NCI-H82 treated with DMSO at 0.1 percent for 48 hours (cell line): Measurements from ENCODE around the gene GNLY.

Source experiments
- DNase-seq: peaks from one replicate; lab custom pipeline; 2025; ENCODE audit not compliant: unreplicated experiment; lab: John Stamatoyannopoulos, UW

GNLY gene

DNA sequence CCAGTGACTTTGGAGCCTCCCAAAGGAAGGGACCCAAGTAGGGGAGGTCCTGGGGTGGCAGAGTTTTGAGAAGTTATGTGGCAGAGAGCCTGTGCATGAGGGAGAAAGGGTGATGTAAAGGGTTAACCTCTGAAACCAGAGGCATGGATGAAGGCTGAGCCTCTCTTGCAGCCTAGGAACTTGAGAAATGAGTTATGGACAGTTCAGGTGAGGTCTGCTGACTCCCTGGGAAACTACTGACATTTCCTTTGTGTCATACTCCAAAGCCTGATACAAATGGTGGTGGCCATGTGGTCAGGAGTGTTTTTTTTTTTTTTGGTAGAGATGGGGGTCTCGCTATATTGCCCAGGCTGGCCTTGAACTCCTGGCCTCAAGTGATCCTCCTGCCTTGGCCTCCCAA, 12.4 kb upstream of the GNLY start:
- DNase-seq = no peak

DNA sequence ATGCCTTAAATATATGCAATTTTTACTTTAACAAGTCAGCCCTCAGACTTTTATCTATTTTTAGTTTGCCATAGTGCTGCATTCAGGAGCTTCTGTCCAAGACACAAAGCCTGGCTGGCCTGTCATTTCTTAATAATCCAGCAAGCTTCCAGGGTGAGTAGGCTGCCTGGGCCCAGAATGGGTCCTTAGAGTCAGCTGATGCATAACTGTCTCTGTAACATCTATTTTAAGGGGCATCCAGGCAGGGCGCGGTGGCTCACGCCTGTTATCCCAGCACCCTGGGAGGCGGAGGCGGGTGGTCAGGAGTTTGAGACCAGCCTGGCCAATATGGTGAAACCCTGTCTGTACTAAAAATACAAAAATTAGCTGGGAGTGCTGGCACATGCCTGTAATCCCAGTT, 11.8 kb upstream of the GNLY start:
- no peak for DNase-seq

DNA sequence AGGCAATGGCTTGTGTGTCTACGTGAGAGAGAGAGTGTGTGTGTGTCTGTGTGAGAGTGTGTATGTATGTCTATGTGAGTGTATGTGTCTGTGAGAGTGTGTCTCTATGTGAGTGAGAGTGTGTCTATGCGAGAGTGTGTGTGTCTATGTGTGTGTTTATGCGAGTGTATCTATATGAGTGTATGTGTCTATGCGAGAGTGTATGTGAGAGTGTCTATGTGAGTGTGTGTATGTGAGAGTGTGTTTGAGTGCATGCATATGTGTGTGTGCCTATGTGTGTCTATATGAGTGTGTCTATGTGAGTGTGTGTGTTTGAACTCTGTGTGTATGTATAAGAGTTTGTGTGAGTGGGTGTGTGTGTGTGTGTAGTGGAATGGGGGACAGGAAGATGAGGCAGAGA, 9.8 kb upstream of the GNLY start:
- no peak for DNase-seq

DNA sequence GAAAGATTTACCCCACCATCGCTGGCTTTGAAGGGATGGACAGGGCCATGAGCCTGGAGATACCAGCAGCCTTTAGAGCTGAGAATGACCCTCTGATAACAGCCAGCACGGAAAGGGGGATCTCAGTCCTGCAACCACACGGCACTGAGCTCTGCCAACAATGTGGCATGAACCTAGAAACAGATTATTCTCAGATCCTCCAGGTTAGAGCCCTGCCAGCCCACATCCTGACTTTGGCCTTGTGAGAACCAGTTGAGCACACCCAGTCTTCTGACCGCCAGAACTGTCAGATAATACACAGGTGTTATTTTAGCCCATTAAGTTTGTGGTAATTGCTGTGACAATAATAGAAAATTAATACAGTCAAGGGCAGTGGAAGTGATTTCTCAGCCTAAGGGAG, 9.4 kb upstream of the GNLY start:
- DNase-seq = no peak

DNA sequence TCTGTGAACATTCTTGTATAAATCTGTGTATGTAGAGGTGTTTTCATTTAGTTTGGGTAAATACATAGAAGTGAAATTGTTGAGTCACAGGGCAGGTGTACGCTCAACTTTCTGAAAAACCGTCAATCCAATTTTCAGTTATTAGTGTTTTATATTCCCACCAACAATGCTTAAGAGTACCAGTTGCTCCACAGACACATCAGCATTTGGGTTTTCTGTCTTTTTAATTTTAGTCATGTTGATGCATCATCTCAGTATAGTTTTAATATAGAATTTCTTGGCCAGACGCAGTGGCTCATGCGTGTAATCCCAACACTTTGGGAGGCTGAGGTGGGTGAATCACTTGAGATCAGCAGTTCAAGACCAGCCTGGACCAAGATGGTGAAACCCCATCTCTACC, 3.2 kb upstream of the GNLY start:
- no peak for DNase-seq

DNA sequence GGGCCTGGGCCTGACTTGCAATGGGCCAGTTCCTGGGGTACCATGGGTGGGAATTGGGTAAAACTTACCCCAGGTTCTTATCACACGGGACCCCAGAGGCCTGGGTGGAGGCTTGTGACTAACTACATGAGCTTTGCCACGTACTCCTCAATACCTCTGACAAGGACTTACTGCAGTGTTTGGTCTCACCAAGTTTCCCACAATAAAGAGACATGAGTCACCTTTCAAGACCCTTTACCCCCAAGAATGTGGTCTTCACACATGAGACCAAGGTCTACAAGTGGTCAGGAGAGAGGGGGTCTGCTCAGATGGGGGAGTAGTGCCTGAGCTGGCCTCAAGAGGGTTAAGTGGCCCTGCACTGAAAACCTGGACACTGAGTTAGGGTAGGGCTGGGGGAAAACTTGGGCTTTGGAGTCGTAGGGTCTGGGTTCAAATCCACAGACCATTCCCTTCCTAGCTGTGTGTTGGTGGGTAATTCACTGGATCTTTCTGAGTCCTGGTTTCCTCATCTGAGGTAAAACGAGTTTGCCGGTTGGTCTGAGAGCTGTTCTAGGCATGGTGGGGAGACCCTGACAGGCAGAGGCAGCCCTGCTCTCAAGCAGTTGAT, 2.0 kb upstream of the GNLY start:
- DNase-seq = no peak

DNA sequence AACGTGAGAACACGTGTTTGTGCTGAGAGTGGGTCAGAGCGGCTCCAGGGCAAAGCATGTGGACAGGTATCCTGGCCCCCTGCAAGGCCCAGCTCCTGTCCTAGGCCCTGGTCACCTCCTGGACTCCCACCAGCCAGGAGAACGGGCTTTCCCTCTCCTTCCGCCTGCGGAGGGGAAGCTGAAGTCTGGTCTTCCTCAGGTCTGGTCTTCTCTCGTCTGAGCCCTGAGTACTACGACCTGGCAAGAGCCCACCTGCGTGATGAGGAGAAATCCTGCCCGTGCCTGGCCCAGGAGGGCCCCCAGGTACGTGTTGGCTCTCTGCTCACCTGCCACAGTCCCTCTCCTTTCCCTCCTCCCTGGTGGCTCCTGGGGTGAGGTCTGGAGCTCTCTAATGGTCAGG, 963 bp downstream of the GNLY start:
- DNase-seq = no peak

DNA sequence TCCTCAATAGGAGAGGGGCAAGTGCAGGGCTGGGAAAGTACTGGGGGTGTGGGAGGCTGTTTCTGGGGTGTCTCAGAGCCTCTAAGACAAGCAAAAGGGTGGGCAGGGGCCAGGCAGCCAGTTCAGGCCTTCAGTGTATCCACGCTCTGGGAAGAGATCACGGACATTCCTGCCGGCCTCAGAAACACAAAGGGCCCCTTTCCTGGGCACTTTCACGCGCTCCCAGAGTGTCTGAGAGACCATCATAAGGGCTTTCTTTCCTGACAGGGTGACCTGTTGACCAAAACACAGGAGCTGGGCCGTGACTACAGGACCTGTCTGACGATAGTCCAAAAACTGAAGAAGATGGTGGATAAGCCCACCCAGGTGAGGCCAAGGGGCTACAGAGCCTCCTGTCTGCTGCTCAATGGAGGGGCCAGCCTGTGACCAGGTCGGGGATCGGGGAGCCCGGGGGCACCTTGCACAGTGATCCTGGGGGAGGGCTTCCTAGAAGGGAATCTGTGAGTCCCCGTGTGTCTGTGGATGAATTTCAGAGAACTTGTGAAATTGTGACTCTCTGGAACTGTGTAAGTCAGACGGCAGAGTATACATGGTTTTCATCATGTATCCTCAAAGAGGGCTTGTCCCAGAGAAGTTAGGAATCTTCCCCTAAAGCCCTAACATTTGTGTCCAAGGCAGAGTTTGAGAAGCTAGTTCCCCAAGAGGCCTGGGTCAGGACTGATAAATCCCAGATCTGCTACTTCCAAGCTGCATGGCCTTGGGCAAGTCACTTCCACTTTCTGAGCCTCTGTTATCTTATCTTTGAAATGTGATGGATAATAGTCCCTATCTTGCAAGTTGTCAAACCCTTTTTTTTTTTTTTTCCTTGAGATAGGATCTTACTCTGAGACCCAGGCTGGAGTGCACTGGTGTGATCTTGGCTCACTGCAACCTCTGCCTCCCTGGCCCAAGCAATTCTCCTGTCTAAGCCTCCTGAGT, 1.8 kb downstream of the GNLY start:
- no peak for DNase-seq

DNA sequence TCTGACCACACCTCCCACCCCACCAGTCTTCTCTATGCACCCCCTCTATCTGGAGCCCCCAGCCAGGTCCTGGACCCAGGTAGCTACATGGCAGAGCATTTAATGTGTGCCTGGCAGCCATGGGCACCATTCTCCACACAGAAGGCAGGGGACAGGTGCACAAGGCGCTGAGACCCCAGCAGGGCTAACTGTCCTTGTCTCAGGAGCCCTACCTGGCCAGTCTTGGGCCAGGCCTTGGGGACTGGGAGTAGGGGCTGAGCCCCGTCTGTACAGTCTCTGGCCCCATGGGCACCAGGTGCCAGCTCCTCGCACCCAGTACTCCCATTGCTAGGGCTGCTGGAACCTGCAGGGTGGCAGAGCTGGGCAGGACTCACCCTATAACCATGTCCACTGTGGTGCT, 2.9 kb downstream of the GNLY start:
- DNase-seq = no peak

DNA sequence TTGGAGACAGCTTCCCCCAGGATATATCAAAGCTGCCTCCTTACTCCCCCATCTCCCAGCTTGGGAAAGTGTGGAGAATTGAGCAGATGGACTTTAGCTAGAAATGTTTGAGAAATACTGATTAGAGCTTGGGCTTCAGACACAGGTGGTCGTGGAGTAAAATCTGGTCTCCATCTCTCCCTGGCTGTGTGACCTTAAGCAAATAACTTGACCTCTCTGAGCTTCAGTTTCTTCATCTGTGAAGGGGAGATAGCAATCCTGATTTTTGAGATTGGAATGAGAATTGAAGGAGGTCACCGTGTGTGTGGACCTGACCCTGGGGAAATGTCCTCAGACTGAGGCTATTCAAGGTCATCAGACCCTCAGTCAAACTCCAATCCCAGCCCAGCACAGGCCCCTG, 3.6 kb downstream of the GNLY start:
- no peak for DNase-seq

DNA sequence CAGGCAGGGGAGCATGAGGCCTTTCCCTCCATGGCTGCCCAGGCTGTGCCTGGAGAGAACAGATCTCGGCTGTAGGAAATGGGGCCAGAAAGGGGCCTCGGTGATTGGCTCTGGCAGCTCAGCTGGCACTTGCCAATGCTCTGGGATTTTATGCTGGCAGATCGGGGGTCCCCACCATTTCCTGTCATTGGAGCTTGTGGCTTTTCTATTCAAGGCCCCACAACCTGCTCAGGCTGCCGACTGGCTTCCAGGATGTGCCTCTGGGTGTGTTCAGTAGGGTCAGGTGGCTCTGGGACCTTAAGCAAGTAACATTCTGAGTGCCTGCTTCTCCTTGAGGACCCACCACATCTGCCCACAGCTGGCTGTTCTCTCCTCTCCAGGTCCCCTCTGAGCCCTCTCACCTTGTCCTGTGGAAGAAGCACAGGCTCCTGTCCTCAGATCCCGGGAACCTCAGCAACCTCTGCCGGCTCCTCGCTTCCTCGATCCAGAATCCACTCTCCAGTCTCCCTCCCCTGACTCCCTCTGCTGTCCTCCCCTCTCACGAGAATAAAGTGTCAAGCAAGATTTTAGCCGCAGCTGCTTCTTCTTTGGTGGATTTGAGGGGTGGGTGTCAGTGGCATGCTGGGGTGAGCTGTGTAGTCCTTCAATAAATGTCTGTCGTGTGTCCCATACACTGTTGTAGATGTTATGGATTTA, 4.2 kb downstream of the GNLY start:
- no peak for DNase-seq

DNA sequence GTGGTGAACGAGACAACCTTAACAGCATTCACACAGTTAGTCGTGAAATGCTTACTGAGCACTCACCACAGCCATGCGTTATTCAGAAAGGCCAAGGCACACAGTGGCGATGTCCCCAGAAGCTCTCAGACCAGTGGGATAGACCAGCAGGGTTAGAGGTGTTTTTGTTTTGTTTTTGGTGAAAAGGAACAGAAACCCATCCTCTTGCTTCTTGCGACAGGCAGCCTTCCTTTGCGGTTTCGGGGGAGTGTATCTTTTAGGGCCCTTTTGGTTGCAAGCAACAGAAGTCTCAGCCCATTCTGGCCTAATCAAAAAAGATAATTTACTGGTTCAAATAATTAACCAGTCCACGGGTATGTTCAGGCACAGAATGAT, 4.7 kb downstream of the GNLY start:
- no peak for DNase-seq

DNA sequence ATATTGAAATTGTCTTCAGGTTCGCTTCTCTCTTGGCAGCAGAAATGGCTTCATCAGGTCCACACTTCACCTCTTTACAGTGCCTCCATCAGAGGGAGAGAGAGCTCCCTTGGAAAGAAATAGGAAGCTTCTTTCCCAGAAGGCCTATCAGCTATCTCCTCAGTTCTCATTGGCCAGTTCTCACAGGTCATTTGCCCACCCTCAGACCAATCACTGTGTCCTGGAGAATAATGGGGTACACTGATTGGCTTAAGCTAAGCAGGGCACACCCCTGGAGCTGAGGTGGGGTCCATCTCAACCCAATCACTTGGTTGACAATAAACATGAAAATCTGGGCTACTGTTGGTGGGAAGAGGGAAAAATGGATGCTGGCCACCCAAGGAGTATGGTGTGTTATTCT, 5.2 kb downstream of the GNLY start:
- DNase-seq = no peak

DNA sequence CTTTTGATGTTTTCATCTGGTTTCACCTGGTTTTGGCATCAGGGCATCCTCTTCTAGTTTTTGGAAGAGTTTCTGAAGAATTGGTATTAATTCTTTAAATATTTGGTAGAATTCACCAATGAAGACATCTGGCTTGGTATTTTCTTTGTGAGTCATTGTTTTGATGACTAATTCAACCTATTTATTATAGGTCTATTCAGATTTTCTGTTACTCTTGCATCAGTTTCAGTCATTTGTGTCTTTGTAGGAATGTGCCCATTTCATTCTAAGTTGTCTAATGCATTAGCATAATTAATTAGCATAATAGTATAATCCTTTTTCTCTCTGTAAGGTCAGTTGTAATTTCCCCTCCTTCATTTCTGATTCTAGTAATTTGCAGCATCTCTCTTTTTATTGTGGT, 8.0 kb downstream of the GNLY start:
- DNase-seq = no peak

DNA sequence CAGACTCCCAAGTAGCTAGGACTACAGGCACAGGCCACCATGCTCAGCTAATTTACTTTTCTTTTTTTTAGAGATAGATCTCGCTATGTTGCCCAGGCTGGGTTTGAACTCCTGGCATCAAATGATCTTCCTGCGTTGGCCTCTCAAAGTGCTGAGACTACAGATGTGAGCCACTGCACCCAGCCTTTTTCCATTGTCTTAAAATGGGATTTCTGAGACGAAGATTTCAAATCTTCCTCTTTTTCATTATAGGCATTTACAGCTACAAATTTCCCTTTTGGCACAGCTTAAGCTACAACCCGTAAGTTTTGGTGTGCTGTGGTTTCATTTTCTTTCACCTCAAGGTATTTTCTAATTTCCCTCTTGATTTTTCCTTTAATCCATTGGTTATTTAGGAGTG, 8.6 kb downstream of the GNLY start:
- DNase-seq = no peak

DNA sequence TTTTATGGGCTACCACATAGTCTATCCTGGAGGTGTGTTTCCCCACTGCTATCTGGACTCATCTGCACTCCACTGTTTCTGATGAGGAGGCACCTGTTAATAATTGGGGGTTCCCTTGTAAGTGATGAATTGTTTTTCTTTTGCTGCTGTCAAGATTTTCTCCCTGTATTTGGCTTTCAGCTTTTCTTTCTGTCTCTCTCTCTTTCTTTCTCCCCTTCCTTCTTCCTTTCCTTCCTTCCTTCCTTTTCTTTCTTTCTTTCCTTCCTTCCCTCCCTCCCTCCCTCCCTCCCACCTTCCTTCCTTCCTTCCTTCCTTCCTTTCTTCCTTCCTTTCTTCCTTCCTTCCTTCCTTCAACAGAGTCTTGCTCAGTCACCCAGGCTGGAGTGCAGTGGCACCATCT, 9.2 kb downstream of the GNLY start:
- no peak for DNase-seq

DNA sequence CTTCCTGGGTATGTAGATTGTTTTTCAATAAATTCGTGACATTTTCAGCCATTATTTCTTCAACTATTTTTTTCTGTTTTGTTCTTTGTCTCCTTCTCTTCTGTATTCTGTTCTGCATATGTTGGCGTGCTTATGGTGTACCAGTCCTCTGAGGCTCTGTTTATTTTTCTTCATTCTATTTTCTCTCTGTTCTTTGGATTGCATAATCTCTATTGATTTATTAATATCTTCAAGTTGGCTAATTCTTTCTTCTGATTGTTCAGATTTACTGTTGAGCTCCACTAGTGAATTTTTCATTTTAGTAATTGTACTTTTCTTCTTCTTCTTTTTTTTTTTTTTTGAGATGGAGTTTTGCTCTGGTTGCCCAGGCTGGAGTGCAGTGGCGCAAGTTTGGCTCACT, 9.9 kb downstream of the GNLY start:
- DNase-seq = no peak

DNA sequence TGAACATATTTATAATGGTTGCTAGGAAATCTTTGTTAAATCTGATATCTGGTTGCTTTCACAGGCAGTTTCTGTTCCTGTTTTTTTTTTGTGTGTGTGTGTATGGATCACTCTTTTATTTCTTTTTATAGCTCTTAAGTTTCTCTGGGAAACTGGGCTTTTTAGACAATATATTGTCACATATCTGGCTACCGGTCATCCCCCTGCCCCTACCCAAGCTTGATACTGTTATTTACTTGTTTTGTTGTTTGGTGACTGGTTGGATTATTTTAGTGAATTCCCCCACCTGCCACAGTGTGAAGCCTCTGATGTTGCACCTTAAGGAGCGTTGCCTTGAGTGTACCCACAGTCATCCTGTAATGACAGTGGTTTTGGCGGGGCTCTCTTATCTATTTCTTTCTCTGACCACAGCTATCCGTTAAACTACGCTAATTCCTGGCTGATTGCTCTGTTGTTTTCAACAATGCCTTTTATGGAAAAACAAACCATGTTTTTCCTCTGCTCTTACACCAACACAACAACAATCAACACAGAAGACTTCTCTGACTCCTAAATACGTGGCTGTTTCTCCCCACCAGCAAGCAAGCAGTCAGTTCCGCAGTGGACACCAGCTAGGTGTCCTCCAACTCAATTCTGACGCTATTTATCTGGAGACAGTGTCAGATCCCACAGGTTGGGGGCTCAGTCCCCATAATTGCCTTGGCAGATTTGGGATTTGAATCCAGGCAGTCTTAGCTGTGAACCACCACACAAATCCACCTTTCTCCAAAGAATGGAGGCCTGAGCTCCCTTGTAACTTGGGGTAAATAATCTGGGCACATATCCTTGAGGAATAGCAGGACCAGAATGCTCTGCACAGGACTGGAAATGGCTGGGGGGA, 10.9 kb downstream of the GNLY start:
- DNase-seq = no peak

DNA sequence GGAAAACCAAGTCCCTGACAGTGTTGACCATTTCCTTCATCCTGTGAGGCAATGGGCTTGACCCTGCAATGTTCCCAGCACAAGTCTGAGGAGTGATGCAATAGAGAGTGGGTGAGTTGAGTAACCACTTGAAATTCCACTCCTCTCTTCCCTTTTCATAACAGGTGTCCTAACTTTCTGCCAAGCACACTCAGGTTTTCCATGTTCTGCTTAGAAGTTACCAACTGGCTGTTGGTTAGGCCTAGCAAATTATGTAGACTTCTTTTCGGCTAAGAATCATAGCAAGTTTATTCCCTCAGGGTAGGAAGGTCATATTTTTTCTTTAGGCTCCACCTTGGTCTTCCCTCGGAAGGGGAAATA, 11.5 kb downstream of the GNLY start:
- DNase-seq = no peak

DNA sequence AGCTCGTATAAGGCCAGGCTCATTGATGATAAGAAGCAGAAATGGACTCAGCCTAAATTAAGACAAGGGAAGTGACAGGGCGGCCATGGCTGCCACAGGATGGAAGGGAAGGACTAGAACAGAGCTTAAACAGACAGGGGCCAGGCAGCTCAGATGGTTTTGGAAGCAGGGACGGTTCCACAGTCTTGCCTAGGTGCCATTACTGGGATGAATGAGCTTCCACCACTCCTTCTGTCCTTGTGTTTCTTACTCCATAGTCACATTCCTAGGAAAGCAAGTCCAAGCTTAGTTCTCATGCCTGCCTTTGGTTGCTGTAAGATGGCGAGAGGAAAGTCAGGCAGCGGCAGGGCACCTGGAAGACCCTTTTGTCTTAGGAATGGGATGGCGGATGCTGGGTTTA, 11.9 kb downstream of the GNLY start:
- DNase-seq = no peak

DNA sequence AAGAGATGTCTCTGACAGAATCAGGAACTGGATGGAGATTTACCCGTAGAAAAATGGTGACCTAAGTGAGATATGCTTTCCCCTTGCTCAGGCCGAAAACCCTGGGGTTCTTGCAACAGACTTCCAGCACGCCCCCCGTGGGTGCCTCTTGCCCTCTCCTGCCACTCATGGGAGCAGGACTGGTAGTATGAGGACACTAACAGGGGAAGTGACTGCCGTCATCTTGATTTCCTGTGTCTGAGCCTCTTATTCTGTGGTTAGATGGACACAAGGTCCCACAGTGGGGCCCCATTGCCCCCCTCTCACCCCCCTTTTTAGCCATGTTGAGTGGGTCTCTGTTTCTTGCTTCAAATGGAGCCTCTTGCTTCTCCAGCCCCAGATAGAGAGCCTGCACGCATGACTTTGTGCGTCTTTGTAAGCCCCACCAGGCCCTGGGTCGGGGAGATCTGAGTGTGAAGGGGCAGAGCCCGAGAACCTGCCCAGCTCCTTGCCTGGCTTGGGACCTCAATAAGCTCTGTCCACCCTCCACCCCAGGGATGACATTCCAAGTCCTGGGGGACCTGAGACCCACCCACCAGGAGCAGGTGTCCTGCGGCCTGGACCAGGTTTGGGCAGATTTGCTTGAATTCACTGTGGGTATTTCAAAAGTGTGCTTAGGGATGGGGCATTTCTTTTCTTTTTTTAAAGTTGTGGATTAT, 12.6 kb downstream of the GNLY start:
- DNase-seq = no peak
